Transverse colon (tissue), 4 donors: ENCODE data around the gene KRT32. TPM values are rescaled to one million over a fixed set of nuclear protein-coding genes. Genes with fewer than 3 reads are reported as not detected.
A peak's percentile ranks its signal among the peaks of the same experiment; 100 is the strongest.

Experiments used
- DNase-seq: peaks from one replicate; pipeline ENCODE4 v3.0.0-alpha.2; 2019
- H3K27ac ChIP-seq, 4 donors: fragments of 200-600 bp; sonication (generic); 2 replicates each; pipeline ENCODE4 v1.5.1; 2016 to 2018; ENCODE audit warnings: inconsistent platforms in 4 of 4
- H3K27me3 ChIP-seq: fragments of 200-600 bp; sonication (generic); 2 replicates; pipeline ENCODE4 v1.5.1; 2017; ENCODE audit warnings: inconsistent platforms
- H3K36me3 ChIP-seq, 4 donors: fragments of 200-600 bp; sonication (generic); 2 replicates each; pipeline ENCODE4 v1.5.1; 2017 to 2019; ENCODE audit warnings: inconsistent platforms in 4 of 4
- H3K4me1 ChIP-seq, 4 donors: fragments of 200-600 bp; sonication (generic); 2 replicates each; pipeline ENCODE4 v1.5.1; 2017 to 2020; ENCODE audit warnings: inconsistent platforms in 4 of 4
- H3K4me3 ChIP-seq, 4 donors: fragments of 200-600 bp; sonication (generic); 1 replicate in 1 of 4; 2 replicates in 3 of 4; pipeline versions ENCODE4 v1.5.1 to v1.6.1; 2017 to 2019; ENCODE audit warnings: inconsistent platforms in 4 of 4
- H3K9me3 ChIP-seq, 2 donors: fragments of 200-600 bp; sonication (generic); 2 replicates each; pipeline ENCODE4 v1.5.1; 2017 to 2019; ENCODE audit warnings: inconsistent platforms in 2 of 2
- EP300 ChIP-seq: sonication (generic); formaldehyde crosslinking; IDR thresholded peaks from one replicate; pipeline ENCODE4 v1.6.1; 2017; ENCODE audit warnings: antibody characterized with exemption, low read depth
- POLR2A ChIP-seq: fragments of 450-650 bp; IDR thresholded peaks from one replicate; pipeline ENCODE4 v1.6.1; 2016; ENCODE audit warnings: antibody characterized with exemption, mild to moderate bottlenecking, moderate library complexity
- POLR2AphosphoS5 ChIP-seq, 3 donors: sonication (generic); formaldehyde crosslinking; IDR thresholded peaks; one replicate each; pipeline ENCODE4 v1.6.1; 2016; ENCODE audit warnings: antibody characterized with exemption in 3 of 3
- WGBS, 2 donors: methylation state at CpG; one replicate each; pipeline ENCODE4 v1.1.5; 2018; ENCODE audit warnings: low coverage in 1 of 2; 5-methylcytosine and 5-hydroxymethylcytosine counted together
- in situ Hi-C, 4 donors: fragments of 200-750 bp; cut with MboI; loops; one replicate each; pipeline versions ENCODE4 v1.15.0 to v1.15.1; 2017; ENCODE audit warnings: low sequenced_read_pairs in 3 of 4, low pct_ligation_motif_present in 1 of 4, low pct_unique_long_range_greater_than_20kb in 1 of 4
- intact Hi-C: fragments of 100-400 bp; cut with DNase I; formaldehyde crosslinking; loops from one replicate; pipeline ENCODE4 v1.15.1; 2023; ENCODE audit warnings: low total_unique reads
- total RNA-seq, 4 donors: library from RNA; depleted of rRNA; stranded (reverse); fragments of >200 nt; gene quantifications; one replicate each; pipeline ENCODE4 v1.1.0, GENCODE V29; 2016
- TF ChIP-seq, protein P1 (sequence below), 5 experiments: fragments of 200-600 bp in 3 of 5; fragments of 450-650 bp in 2 of 5; sonication (generic) in 3 of 5; IDR thresholded peaks; 1 replicate in 2 of 5; 2 replicates in 3 of 5; pipeline ENCODE4 v1.5.1; 2016 to 2017; ENCODE audit warnings: antibody characterized with exemption in 5 of 5, inconsistent platforms in 3 of 5, mild to moderate bottlenecking in 2 of 5, moderate library complexity in 1 of 5

Gene KRT32
- total RNA-seq, 4 donors from 2014 or later = not detected

DNA sequence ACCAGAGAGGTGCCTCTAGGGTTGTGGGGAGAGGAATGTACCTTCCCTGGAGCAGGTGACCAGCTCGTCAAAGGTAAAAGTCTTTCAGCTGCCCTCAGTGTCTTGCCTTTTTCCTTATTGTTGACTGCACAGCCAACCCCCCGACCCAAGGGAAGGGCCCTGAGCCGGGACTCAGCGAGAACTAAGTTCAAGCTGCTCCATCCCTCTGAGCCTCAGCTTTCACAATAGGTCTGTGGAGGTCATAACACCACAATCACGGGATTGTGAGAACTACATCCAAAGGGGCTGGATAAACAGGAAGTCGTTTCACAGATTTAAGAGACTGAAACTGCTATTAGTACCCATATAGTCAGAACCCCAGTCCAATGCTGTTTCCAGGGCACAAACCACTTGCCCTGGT, 25.2 kb upstream of the KRT32 start:
- Histone ChIP-seq H3K9me3 (no peaks in the 10 kb centered on the region), H3K4me3 (no peak overlapping the region), H3K27ac (peak overlapping the region in 1 of 4 donors; percentile 36), H3K27me3 (no peaks in the 10 kb centered on the region), H3K36me3 (no peaks in the 10 kb centered on the region), H3K4me1 (peaks cover 0 to 33% (median 9%) of the 10 kb centered on the region in 4 donors)
- WGBS, 2 donors = 42% methylated on average over 6 of the region's 6 CpGs; no CpG with 5 or more reads in 1 of the 2 donors
- no peak for DNase-seq
- in situ Hi-C loops (no loop called here), intact Hi-C loops (no loop called here)
- TF ChIP-seq EP300 (no peak), POLR2A (no peak), POLR2AphosphoS5 (IDR thresholded peaks at IDR 0.05) (no peak)
- TF ChIP-seq, protein P1, sequence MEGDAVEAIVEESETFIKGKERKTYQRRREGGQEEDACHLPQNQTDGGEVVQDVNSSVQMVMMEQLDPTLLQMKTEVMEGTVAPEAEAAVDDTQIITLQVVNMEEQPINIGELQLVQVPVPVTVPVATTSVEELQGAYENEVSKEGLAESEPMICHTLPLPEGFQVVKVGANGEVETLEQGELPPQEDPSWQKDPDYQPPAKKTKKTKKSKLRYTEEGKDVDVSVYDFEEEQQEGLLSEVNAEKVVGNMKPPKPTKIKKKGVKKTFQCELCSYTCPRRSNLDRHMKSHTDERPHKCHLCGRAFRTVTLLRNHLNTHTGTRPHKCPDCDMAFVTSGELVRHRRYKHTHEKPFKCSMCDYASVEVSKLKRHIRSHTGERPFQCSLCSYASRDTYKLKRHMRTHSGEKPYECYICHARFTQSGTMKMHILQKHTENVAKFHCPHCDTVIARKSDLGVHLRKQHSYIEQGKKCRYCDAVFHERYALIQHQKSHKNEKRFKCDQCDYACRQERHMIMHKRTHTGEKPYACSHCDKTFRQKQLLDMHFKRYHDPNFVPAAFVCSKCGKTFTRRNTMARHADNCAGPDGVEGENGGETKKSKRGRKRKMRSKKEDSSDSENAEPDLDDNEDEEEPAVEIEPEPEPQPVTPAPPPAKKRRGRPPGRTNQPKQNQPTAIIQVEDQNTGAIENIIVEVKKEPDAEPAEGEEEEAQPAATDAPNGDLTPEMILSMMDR (IDR thresholded peaks at IDR 0.05) = no peak

DNA sequence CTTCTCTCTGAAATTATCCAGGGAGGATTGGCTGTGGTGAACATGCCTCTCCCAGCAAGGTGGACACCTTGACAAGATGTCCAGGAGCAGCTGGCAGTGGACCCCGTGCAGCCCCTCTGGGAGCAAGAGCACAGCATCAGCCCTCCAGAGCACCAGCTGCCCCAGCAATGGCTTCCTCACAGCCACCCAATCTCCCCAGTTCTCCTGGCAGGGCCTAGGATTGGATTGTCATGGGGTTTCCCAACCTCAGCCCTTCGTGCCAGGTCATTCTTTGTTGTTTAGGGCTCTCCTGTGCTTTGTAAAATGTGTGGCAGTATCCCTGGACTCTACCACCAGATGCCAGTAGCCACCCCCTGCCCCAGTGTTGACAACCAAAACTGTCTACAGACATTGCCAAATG, 24.3 kb upstream of the KRT32 start:
- H3K27ac ChIP-seq = no peak overlapping the region
- H3K4me1 ChIP-seq = peaks cover 0 to 33% (median 9%) of the 10 kb centered on the region in 4 donors
- no peak overlapping the region for H3K4me3 ChIP-seq
- no peaks in the 10 kb centered on the region for H3K9me3 ChIP-seq
- H3K27me3 ChIP-seq = no peaks in the 10 kb centered on the region
- TF ChIP-seq, protein P1 (IDR thresholded peaks at IDR 0.05) = no peak
- no peak for TF ChIP-seq POLR2A
- TF ChIP-seq POLR2AphosphoS5 (IDR thresholded peaks at IDR 0.05) = no peak
- no peak for TF ChIP-seq EP300
- DNase-seq = no peak
- in situ Hi-C loops (no loop called here), intact Hi-C loops (no loop called here)
- no peaks in the 10 kb centered on the region for H3K36me3 ChIP-seq
- WGBS, 2 donors = 88% methylated on average over 2 of the region's 2 CpGs; no CpG with 5 or more reads in 1 of the 2 donors

DNA sequence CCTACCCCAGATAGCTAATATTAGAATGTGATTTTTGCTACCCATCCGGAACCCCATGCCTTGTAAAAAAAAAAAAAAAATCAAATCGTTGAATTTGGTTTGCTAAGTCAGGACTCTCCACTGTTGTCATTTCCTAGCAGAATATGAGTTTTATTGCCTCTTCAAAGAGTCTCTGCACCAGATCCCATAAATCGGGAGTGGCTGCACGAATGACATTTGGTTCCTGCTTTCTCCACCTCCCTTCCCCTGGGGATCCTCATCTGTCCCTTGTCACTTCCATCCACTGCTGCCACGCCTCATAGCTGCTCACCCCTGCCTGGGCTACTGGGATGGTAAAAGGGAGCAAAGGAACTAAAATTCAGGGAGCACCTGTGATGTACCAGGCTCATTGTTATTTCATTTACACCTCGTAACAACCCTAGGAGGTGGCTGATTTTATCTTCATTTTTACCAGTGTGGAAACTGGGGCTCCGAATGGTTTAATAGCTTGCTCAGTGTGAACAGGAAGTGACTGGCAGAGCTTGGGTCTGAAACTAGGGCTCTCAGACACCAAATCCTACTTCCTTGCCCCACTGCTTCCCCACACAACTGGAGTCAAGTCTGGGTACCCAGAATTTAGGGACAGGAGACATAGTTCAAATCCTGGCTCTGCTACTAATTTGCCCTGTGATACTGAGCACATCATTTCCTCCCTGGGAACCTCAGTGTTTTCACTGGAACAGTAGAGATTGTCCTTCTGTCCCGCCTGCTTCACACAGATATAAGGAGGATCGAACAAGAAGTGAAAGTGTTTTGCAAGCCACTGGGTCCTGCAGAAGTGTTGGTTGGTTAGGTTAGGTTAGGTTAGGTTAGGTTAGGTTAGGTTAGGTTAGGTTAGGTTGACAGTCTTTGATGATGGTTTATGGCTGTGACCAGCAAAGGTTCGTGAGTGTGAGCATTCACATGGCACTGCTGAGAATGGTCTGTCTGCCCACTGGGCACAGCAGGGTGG, 23.1 kb upstream of the KRT32 start:
- H3K36me3 ChIP-seq = no peaks in the 10 kb centered on the region
- DNase-seq = peak; percentile 36
- intact Hi-C loops (no loop called here), in situ Hi-C loops (no loop called here)
- WGBS, 2 donors = 36 to 55% methylated on average over 5 to 10 of the region's 10 CpGs
- H3K27ac ChIP-seq = no peak overlapping the region
- TF ChIP-seq EP300 (no peak), POLR2A (no peak), POLR2AphosphoS5 (IDR thresholded peaks at IDR 0.05) (no peak)
- TF ChIP-seq, protein P1 (IDR thresholded peaks at IDR 0.05) = no peak
- H3K4me1 ChIP-seq = peaks cover 0 to 33% (median 9%) of the 10 kb centered on the region in 4 donors
- H3K4me3 ChIP-seq = no peak overlapping the region
- H3K9me3 ChIP-seq = no peaks in the 10 kb centered on the region
- H3K27me3 ChIP-seq = no peaks in the 10 kb centered on the region

DNA sequence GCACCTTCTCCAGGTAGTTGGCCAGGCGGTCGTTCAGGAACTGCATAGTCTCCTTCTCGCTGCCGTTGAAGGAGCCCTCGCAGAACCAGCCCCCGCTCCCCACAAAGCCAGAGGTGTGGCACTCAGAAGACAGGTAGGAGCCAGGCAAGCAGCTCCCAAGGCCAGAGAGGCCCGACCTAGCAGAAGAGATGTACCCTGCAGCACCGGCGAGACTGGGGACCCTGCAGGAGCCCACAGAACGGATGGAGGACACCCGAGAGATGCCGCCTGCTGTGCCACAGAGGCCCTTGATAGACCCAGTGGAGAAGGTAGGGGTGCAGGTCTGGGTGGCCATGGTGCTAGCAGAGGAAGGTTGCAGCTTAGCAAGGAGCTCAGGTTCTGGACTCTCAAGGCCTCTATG, 22.3 kb upstream of the KRT32 start, which contains the start of gene KRT36:
Gene KRT36, minus strand, starts transcription at position 380 of the 400 bp plus-strand sequence. Its CDS starts 46 bp downstream, at position 334.
- no peak within 1 kb of the TSS for H3K27ac ChIP-seq
- peaks cover 0 to 33% (median 9%) of the 10 kb centered on the region in 4 donors for H3K4me1 ChIP-seq
- intact Hi-C loops (no loop called here), in situ Hi-C loops (no loop called here)
- no peaks in the 10 kb centered on the region for H3K27me3 ChIP-seq
- TF ChIP-seq EP300 = no peak
- no peak for TF ChIP-seq POLR2A
- TF ChIP-seq, protein P1 (IDR thresholded peaks at IDR 0.05) = no peak
- no peak for TF ChIP-seq POLR2AphosphoS5 (IDR thresholded peaks at IDR 0.05)
- no peaks in the 10 kb centered on the region for H3K36me3 ChIP-seq
- WGBS, 2 donors = 90% methylated on average over 12 of the region's 12 CpGs; no CpG with 5 or more reads in 1 of the 2 donors
- no peak for DNase-seq
- no peak within 1 kb of the TSS for H3K4me3 ChIP-seq
- H3K9me3 ChIP-seq = no peaks in the 10 kb centered on the region
